ENCODE measurements around the gene ZAR1L.

The ZAR1L gene

DNA sequence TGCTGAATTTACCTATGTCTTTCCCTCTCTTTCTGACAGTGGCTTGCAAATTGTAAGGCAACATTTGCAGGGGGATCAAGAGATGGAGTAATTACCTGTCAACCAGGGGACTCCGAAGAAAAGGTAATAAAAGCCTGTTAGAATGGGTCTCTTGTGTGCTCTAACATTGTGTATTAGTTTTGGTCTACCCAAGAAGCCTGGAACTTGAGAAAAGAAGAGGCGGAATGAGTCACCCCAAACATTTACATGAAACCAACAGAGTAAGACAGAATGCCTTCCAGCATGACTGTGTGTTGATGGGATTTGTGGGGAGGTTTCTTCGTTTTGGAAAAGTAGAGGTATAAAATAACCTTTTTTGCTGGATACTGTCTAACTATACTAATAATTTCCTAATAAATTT lies 36.7 kb downstream of the ZAR1L start:
- no peak overlapping the region for H3K27ac ChIP-seq
- TF ChIP-seq, protein P1, sequence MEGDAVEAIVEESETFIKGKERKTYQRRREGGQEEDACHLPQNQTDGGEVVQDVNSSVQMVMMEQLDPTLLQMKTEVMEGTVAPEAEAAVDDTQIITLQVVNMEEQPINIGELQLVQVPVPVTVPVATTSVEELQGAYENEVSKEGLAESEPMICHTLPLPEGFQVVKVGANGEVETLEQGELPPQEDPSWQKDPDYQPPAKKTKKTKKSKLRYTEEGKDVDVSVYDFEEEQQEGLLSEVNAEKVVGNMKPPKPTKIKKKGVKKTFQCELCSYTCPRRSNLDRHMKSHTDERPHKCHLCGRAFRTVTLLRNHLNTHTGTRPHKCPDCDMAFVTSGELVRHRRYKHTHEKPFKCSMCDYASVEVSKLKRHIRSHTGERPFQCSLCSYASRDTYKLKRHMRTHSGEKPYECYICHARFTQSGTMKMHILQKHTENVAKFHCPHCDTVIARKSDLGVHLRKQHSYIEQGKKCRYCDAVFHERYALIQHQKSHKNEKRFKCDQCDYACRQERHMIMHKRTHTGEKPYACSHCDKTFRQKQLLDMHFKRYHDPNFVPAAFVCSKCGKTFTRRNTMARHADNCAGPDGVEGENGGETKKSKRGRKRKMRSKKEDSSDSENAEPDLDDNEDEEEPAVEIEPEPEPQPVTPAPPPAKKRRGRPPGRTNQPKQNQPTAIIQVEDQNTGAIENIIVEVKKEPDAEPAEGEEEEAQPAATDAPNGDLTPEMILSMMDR (conservative IDR thresholded peaks at IDR 0.05), result no peak

DNA sequence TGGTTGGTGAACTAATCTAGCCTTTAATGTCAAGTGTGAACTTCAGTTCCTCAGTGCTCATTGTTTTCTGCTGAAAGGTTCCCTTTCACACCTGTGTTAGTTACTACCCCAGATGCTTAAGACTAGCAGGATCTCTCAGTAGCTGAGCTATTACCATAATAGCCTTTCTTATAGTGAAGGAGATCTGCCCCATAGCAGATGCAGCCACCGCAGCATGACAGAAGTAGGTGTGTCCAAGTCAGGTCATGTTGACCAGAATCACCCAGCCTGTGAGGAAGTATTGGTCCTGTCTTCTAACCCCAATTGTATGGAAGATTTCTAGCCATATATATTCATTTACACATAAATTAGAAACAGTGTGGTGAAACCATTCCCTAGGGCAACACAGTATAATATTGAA lies 37.3 kb downstream of the ZAR1L start:
- TF ChIP-seq, protein P1 (conservative IDR thresholded peaks at IDR 0.05), result no peak
- no peak overlapping the region for H3K27ac ChIP-seq

DNA sequence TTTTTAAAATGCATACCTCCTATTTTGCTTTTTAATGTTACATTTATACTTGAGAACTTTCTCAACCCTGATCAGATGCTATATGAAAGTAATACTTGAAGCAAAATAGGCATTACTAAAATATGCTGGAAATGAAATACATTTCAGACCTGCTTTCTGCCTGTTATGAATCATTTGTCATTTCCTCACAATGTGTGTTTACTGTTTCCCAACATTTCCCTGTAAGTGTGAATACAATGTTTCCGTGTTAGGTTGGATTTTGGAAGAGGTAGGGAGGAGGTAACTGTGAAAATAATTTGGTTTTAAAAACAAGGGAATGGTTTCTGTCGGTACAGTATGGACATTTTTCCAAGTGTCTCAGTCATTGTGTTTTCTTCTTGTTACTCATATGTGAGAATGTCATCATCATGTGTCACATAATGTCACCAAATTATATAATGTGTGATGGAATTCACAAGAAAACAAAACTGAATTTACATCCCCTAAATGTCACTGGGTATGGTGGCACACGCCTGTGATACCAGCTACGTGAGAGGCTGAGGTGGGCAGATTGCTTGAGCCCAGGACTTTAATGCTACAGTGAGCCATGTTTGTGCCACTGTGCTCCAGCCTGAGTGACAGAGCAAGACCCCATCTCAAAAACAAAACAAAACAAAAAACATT lies 43.0 kb downstream of the ZAR1L start:
- no peak overlapping the region for H3K27ac ChIP-seq
- TF ChIP-seq, protein P1 (conservative IDR thresholded peaks at IDR 0.05), result no peak

DNA sequence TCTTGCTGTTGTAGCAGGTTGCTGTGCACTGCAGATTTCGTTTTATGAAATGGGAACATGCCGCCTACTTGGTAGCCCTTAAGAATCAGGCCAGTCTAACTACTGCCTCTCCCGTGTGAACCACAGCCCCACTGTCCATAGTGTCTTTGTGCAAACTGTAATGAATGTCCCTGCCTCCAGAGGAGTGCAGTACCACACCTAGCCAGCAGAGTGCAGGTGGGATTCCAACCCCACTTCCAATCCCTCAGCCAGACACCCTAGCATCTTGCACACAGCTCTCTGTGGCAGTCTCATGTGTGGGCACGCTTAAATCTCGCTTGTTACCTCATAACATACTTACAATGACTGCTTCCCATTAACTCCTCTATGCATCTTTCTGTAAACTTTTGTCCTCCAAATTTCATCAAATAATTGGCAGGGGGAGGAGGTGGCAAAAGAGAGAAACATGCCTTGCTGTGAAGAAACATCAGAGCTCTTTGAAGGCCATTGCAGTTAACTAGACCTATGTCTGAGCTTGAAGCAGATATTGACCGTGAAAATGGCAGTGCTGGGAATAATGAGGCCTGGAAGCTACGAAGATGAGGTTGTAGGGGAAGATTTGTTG lies 47.2 kb downstream of the ZAR1L start:
- TF ChIP-seq, protein P1 (conservative IDR thresholded peaks at IDR 0.05), result peak; percentile 80
- no peak overlapping the region for H3K27ac ChIP-seq

DNA sequence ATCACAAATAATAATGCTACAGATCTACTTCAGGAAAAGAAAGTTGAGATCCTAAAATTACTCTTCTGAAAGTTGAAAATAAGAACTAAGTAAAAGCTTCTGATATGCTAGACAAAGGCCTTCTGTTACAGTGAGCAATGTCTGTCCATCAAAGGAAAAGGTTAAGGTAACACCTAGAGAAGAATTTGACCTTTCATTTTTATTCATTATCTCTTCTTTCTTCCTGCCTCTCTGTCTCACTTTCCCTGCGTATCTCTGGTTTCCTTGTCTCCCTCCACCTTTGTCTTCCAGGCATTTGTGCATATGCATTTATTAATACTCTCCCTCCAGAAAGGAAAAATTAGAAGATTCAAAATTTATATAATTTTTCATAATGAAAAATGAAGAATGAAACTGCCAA lies 49.0 kb downstream of the ZAR1L start:
- no peak overlapping the region for H3K27ac ChIP-seq
- TF ChIP-seq, protein P1 (conservative IDR thresholded peaks at IDR 0.05), result no peak

DNA sequence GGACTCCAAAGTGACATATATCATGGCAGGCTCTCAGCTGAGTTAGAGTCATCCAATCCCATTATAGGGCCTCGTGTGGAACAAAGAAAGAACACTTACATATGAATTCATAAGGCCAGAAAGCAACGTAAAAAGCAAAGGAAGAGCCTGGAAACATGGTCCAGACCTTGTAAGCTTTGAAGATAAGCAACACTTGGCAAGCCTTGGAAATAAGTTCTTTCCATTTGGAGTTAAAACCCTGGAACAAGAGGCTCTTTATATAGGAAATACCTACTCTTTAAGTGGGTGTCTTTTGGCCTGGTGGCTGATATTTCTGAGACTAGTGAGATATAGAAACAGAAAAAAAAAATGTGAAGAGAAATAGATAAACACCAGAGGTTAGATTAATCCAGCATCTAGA lies 49.4 kb downstream of the ZAR1L start:
- TF ChIP-seq, protein P1 (conservative IDR thresholded peaks at IDR 0.05), result no peak

DNA sequence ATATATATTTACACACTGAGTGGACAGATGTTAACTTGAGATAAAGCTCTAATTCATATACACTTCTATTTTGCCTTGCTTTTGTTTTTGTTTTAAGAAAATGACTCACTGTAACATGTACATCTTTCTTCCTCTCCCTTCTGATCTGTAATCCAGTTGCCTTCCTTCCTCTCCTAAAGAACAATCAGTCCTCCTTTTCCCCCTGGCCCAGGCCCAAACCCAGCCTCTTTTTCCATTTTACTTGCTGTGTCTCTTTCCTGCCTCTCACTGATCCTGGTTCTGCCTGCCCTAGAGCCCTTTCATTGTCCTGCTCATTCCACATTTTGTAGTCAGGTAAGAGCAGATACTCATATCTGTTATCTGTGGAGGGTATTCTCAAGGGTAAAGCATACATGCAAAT lies 50.8 kb downstream of the ZAR1L start:
- peak overlapping the region; percentile 8; the same call in 1 of the 2 replicates for H3K27ac ChIP-seq
- TF ChIP-seq, protein P1 (conservative IDR thresholded peaks at IDR 0.05), result no peak

More for the DNA sequence above, 49.4 kb downstream of the ZAR1L start:
- no peak overlapping the region for H3K27ac ChIP-seq

Data from VCaP (cell line).